NCI-H524 treated with DMSO at 0.1 percent for 48 hours (cell line): ENCODE data around the gene SPTB.

Source experiments
- DNase-seq: peaks from one replicate; lab custom pipeline; 2025; lab: John Stamatoyannopoulos, UW

The SPTB gene

GRCh38 chr14:64709126-64709525 lies 170.6 kb downstream of the SPTB start:
- no peak for DNase-seq

GRCh38 chr14:64708148-64709004 lies 171.3 kb downstream of the SPTB start:
- no peak for DNase-seq

- DNase-seq = no peak
These were observed 172.0 kb downstream of the SPTB start for GRCh38 chr14:64707661-64708060.

GRCh38 chr14:64706593-64707193 lies 173.0 kb downstream of the SPTB start:
- DNase-seq = no peak

- no peak for DNase-seq
These were observed 173.6 kb downstream of the SPTB start for GRCh38 chr14:64706119-64706592.

GRCh38 chr14:64705381-64706118 lies 174.2 kb downstream of the SPTB start:
- DNase-seq = no peak

GRCh38 chr14:64704743-64705380 lies 174.8 kb downstream of the SPTB start:
- no peak for DNase-seq

GRCh38 chr14:64704143-64704742 lies 175.5 kb downstream of the SPTB start, which contains the start of gene PLEKHG3:
TSS of gene PLEKHG3 (plus strand) at chr14:64704424. CDS start at chr14:64727632, 23,208 bp downstream.
- peak; percentile 27 for DNase-seq

GRCh38 chr14:64703395-64704142 lies 176.1 kb downstream of the SPTB start:
- DNase-seq = no peak

GRCh38 chr14:64702493-64703394 lies 177.0 kb downstream of the SPTB start:
- no peak for DNase-seq

GRCh38 chr14:64701660-64702059 lies 178.0 kb downstream of the SPTB start:
- DNase-seq = no peak

- no peak for DNase-seq
These were observed 178.8 kb downstream of the SPTB start for GRCh38 chr14:64700894-64701293.

GRCh38 chr14:64700290-64700689 lies 179.4 kb downstream of the SPTB start:
- no peak for DNase-seq

- no peak for DNase-seq
These were observed 180.8 kb downstream of the SPTB start for GRCh38 chr14:64698903-64699302.

GRCh38 chr14:64696355-64696857 lies 183.3 kb downstream of the SPTB start:
- DNase-seq = no peak
